Endothelial cell (in vitro differentiated cells): ENCODE measurements around the gene UCK2. TPM values are rescaled to one million over a fixed set of nuclear protein-coding genes. Genes with fewer than 3 reads are reported as not detected.

Experiments
- DNase-seq: peaks from one replicate; pipeline ENCODE4 v3.0.0; 2021; ENCODE audit warnings: low spot score
- H3K27ac Mint-ChIP-seq: one replicate; pipeline ENCODE4 v1.8.0; 2021; ENCODE audit warnings: mixed read lengths, inconsistent platforms; ENCODE audit not compliant: unreplicated experiment
- H3K27me3 Mint-ChIP-seq: one replicate; pipeline ENCODE4 v1.8.0; 2021; ENCODE audit warnings: mild to moderate bottlenecking, moderate library complexity, mixed read lengths, inconsistent platforms; ENCODE audit not compliant: unreplicated experiment
- H3K36me3 Mint-ChIP-seq: one replicate; pipeline ENCODE4 v1.8.0; 2021; ENCODE audit warnings: mild to moderate bottlenecking, low read depth, mixed read lengths, inconsistent platforms; ENCODE audit not compliant: unreplicated experiment
- H3K4me1 Mint-ChIP-seq: one replicate; pipeline ENCODE4 v1.8.0; 2021; ENCODE audit warnings: mild to moderate bottlenecking, mixed read lengths, inconsistent platforms; ENCODE audit not compliant: unreplicated experiment
- H3K4me3 Mint-ChIP-seq: one replicate; pipeline ENCODE4 v1.8.0; 2021; ENCODE audit warnings: mild to moderate bottlenecking, mixed read lengths, inconsistent platforms; ENCODE audit not compliant: unreplicated experiment
- H3K9me3 Mint-ChIP-seq: one replicate; pipeline ENCODE4 v1.8.0; 2021; ENCODE audit warnings: mixed read lengths, inconsistent platforms; ENCODE audit not compliant: unreplicated experiment
- total RNA-seq: library from RNA; stranded (reverse); fragmentation: NEBNext Ultra II Directional; extraction: Animal tissue kit (Norgen Biotek cat#: 25700); gene quantifications from one replicate; pipeline ENCODE4 v1.2.1, GENCODE V29; 2021; ENCODE audit not compliant: unreplicated experiment
- TF ChIP-seq, protein P1 (sequence below): fragments of 200-600 bp; sonication (generic); IDR thresholded peaks from one replicate; pipeline ENCODE4 v1.5.0; 2021; ENCODE audit warnings: antibody characterized with exemption; ENCODE audit not compliant: unreplicated experiment

The UCK2 gene
- total RNA-seq, 1 donor from 2014 or later, result 52.9 TPM

DNA sequence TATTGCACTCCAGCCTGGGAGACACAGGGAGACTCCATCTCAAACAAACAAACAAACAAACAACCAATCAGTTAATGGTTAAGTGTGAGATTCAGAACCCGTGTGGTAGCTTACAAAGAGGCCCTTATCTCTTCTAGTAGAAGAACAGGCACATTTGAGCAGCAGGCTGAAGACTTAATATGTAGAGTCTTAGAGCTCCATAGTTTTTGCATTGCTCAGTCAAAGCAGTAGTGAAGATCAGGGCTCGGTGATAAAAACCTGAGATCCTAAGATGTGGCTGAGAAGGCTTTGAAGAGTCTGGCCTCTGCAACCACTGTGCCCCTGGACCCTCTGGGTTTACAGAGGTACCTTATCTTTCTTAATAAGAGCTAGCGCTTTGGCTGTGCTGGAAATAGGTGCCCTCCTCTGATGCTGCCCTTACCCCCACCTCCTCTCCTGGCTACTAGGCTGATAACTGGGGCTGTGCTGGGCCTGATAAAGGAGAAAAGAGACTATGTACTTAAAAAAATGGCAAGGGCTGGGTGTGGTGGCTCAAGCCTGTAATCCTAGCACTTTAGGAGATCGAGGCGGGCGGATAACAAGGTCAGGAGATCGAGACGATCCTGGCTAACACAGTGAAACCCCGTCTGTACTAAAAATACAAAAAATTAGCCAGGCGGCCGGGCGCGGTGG lies 10.5 kb upstream of the UCK2 start:
- H3K4me1 Mint-ChIP-seq, result peaks cover 4% of the 10 kb centered on the region
- peaks cover 5% of the 10 kb centered on the region for H3K27me3 Mint-ChIP-seq
- no peak overlapping the region for H3K27ac Mint-ChIP-seq
- H3K4me3 Mint-ChIP-seq, result no peak overlapping the region
- H3K9me3 Mint-ChIP-seq, result no peaks in the 10 kb centered on the region
- TF ChIP-seq, protein P1, sequence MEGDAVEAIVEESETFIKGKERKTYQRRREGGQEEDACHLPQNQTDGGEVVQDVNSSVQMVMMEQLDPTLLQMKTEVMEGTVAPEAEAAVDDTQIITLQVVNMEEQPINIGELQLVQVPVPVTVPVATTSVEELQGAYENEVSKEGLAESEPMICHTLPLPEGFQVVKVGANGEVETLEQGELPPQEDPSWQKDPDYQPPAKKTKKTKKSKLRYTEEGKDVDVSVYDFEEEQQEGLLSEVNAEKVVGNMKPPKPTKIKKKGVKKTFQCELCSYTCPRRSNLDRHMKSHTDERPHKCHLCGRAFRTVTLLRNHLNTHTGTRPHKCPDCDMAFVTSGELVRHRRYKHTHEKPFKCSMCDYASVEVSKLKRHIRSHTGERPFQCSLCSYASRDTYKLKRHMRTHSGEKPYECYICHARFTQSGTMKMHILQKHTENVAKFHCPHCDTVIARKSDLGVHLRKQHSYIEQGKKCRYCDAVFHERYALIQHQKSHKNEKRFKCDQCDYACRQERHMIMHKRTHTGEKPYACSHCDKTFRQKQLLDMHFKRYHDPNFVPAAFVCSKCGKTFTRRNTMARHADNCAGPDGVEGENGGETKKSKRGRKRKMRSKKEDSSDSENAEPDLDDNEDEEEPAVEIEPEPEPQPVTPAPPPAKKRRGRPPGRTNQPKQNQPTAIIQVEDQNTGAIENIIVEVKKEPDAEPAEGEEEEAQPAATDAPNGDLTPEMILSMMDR, result no peak
- no peak for DNase-seq
- no peaks in the 10 kb centered on the region for H3K36me3 Mint-ChIP-seq

DNA sequence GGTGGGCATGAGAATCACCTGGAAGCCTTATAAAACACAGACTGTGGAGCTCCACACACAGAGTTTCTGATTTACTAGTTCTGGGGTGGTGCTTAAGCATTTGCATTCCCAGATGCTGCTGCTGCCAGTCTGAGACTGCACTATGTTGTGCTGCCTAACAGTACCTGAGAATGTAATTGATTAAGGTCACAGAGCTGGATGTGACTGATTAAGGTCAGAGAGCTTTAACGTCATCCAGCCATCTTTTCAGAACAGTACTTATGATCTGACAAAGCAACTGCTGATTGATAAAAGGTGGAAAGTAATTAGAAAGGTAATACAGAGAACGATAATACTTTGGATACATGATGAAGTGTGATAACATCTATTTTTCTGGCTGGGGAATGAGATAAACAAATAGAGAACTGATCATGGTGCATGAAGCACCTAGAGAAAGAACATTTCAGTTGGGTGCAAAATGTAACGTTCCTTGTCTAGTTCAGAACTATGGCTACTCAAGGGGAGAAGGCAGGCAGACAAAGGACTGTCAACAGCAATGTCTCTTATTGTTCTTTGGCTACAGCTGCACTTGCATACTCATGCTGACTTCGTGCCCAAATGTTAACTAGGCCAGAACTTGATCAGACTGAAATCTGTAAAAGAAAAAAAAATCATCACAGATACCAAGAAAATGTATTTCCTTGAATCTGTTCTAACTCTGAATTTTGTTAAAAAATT lies 3.7 kb upstream of the UCK2 start:
- H3K27ac Mint-ChIP-seq, result no peak overlapping the region
- no peak for DNase-seq
- peaks cover 9% of the 10 kb centered on the region for H3K4me1 Mint-ChIP-seq
- no peaks in the 10 kb centered on the region for H3K9me3 Mint-ChIP-seq
- H3K27me3 Mint-ChIP-seq, result peaks cover 7% of the 10 kb centered on the region
- H3K4me3 Mint-ChIP-seq, result no peak overlapping the region
- TF ChIP-seq, protein P1, result no peak
- no peaks in the 10 kb centered on the region for H3K36me3 Mint-ChIP-seq

DNA sequence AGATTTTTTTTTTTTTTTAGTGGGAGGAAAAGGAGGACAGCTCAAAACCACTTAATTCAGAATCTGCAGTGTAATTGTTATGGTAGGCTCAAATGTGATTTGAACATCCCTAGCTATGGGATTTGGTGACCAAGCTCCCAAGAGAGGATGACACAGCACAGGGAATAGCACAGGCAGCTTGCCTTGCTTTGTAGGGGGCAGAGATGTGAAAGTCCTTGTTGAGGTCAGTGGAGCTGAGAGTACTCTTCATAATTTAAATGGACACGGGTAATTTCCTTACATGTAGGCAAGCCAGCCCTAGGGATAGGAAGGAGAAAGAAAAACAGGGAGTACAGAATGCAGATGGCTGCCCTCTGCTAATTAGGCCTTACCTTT lies 3.2 kb upstream of the UCK2 start:
- Mint-ChIP-seq H3K4me3 (no peak overlapping the region), H3K9me3 (no peaks in the 10 kb centered on the region), H3K4me1 (peaks cover 12% of the 10 kb centered on the region), H3K27ac (no peak overlapping the region), H3K36me3 (no peaks in the 10 kb centered on the region), H3K27me3 (peaks cover 9% of the 10 kb centered on the region)
- TF ChIP-seq, protein P1, result no peak
- no peak for DNase-seq

DNA sequence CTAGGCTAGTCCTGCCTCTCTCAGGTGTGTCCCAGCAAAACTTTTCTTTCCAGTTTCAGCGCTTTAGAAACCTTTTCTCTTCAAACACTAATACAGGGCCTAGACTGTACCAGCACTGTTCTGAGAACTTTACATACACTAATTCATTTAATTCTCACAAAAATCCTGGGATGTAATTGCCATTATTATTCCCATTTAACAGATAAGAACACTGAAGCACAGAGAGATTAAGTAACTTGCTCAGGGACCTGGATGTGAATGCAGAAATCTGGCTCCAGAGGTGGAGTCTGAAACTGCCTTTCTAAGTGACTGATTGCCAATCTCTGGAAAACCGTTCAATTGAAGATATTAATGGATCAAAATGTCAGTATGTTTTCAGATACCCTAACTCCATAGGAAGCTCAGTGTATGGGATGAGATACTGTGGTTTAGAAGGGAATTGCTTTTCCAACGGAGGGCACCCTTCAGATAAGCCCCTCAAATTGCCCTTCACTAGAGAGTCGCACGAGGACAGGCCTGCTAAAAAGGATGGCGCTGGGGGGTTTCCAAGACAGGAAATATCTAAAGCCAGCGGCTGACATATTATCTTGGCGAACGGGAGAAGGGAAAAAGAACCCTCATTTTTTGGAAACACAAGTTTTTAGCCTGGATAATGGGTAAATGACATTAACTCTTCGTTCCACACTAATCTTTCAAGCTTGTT lies 698 bp upstream of the UCK2 start:
- TF ChIP-seq, protein P1, result no peak

More for the DNA sequence above, 698 bp upstream of the UCK2 start:
- no peaks in the 10 kb centered on the region for H3K36me3 Mint-ChIP-seq
- peak overlapping the region; percentile 81 for H3K27ac Mint-ChIP-seq
- H3K27me3 Mint-ChIP-seq, result peaks cover 13% of the 10 kb centered on the region
- peak overlapping the region; percentile 90 for H3K4me3 Mint-ChIP-seq
- no peak for DNase-seq
- H3K4me1 Mint-ChIP-seq, result peaks cover 19% of the 10 kb centered on the region
- no peaks in the 10 kb centered on the region for H3K9me3 Mint-ChIP-seq
